Esophagus (tissue), 2 donors: ENCODE data around the gene ARHGDIA. TPM values are rescaled to one million over a fixed set of nuclear protein-coding genes. Genes with fewer than 3 reads are reported as not detected.

Experiments
- H3K27ac ChIP-seq, 2 donors: one replicate each; pipeline ENCODE4 v1.5.1; 2013; ENCODE audit warnings: low read depth in 2 of 2, mild to moderate bottlenecking in 2 of 2, inconsistent platforms in 1 of 2, low read length in 1 of 2, moderate library complexity in 1 of 2
- H3K27me3 ChIP-seq, 2 donors: one replicate each; pipeline ENCODE4 v1.6.1; 2013; ENCODE audit warnings: low read length in 2 of 2, control low read depth in 1 of 2, mild to moderate bottlenecking in 1 of 2; ENCODE audit not compliant: insufficient read depth in 2 of 2, control insufficient read depth in 1 of 2
- H3K36me3 ChIP-seq, 2 donors: one replicate each; pipeline ENCODE4 v1.6.1; 2013; ENCODE audit warnings: low read length in 1 of 2; ENCODE audit not compliant: control insufficient read depth in 2 of 2, insufficient read depth in 2 of 2
- H3K4me1 ChIP-seq, 2 donors: one replicate each; pipeline ENCODE4 v1.6.1; 2013; ENCODE audit warnings: low read length in 1 of 2; ENCODE audit not compliant: control insufficient read depth in 2 of 2, insufficient read depth in 2 of 2
- H3K4me3 ChIP-seq, 2 donors: one replicate each; pipeline ENCODE4 v1.5.1; 2013; ENCODE audit warnings: low read length in 2 of 2, mild to moderate bottlenecking in 2 of 2, low read depth in 1 of 2, moderate library complexity in 1 of 2
- H3K9me3 ChIP-seq, 2 donors: one replicate each; pipeline ENCODE4 v1.6.1; 2013; ENCODE audit warnings: mild to moderate bottlenecking in 2 of 2, low read depth in 1 of 2, low read length in 1 of 2, moderate library complexity in 1 of 2; ENCODE audit not compliant: control insufficient read depth in 2 of 2, insufficient read depth in 1 of 2
- WGBS, 2 donors: extraction: QIAGEN DNeasy Blood & Tissue Kit; methylation state at CpG; one replicate each; pipeline ENCODE4 v1.1.7; 2013; 5-methylcytosine and 5-hydroxymethylcytosine counted together
- polyA plus RNA-seq, 2 donors: library from polyadenylated mRNA; stranded (reverse); fragments of 200-250 nt; gene quantifications; one replicate each; pipeline ENCODE4 v1.2.3, GENCODE V29; 2013
- donor health status: healthy with polysubstance abuse.
- donor health status: Bipolar disorder and iron deficiency.

Gene ARHGDIA
- polyA plus RNA-seq, 2 donors, result 201 to 209 TPM

DNA sequence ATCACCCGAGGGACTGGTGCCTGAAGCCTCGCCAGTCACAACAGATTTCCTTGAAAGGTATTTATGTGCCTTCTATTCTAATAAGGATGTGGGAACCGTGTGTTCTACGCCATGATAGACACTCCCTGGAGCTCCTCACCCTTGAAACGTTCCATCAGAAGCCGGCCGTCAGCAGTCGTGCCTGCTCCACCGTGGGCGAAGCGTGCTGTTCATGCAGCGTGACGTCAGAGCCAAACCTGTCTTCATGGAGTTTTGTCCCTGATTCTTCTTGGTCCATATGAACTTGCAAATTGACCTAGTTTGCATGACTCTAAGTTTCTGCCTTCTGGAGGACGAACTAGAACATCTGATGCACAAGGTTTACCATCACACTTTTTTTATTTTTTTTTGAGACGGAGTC is 31.8 kb downstream of the ARHGDIA start:
- peak overlapping the region in 1 of 2 donors; percentile 65 for H3K27ac ChIP-seq
- H3K4me1 ChIP-seq, result peaks cover 2 to 15% of the 10 kb centered on the region in 2 donors
- WGBS, 2 donors, result 59 to 71% methylated on average over 15 of the region's 15 CpGs
- no peaks in the 10 kb centered on the region for H3K27me3 ChIP-seq
- H3K9me3 ChIP-seq, result no peaks in the 10 kb centered on the region
- H3K4me3 ChIP-seq, result no peak overlapping the region
- H3K36me3 ChIP-seq, result peaks cover 9 to 18% of the 10 kb centered on the region in 2 donors

GRCh38 chr17:81838753-81839255 is 32.3 kb downstream of the ARHGDIA start:
- peaks cover 2 to 15% of the 10 kb centered on the region in 2 donors for H3K4me1 ChIP-seq
- WGBS, 2 donors, result 28 to 41% methylated on average over 17 of the region's 17 CpGs
- H3K27ac ChIP-seq, result peak overlapping the region in 1 of 2 donors; percentile 65

GRCh38 chr17:81837641-81838040 is 33.5 kb downstream of the ARHGDIA start:
- no peaks in the 10 kb centered on the region for H3K27me3 ChIP-seq
- peaks cover 2 to 19% of the 10 kb centered on the region in 2 donors for H3K4me1 ChIP-seq
- WGBS, 2 donors, result 78 to 82% methylated on average over 9 of the region's 9 CpGs
- H3K4me3 ChIP-seq, result no peak overlapping the region
- no peaks in the 10 kb centered on the region for H3K9me3 ChIP-seq
- H3K27ac ChIP-seq, result no peak overlapping the region
- peaks cover 0 to 2% of the 10 kb centered on the region in 2 donors for H3K36me3 ChIP-seq

More at GRCh38 chr17:81838753-81839255, 32.3 kb downstream of the ARHGDIA start:
- H3K27me3 ChIP-seq, result no peaks in the 10 kb centered on the region
- H3K36me3 ChIP-seq, result peaks cover 7 to 13% of the 10 kb centered on the region in 2 donors
- no peaks in the 10 kb centered on the region for H3K9me3 ChIP-seq
- no peak overlapping the region for H3K4me3 ChIP-seq

DNA sequence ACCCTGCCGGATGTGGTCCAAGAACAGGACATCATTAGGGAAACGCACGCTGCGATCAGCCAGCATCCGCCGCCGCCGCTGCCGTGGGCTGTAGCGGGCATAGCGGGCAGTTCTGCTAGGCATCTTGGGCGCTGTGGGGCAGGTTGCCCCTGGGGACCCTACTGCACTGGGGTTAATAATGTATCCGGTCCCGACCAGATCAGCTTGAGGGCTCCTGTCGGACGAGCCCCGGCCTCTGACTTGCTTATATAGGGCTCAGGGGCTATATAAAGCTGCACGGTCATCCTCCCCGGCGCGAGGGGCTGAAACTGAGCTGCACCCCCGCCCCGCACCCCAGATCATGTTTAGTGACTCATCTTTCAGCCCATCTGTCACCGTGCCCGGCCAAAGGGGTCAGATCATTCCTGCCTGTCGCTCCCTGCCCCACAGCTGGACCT is 36.3 kb downstream of the ARHGDIA start, which contains the start of gene PPP1R27:
Gene PPP1R27 (minus strand): TSS at position 220 of the 437 bp plus-strand sequence. CDS start 97 bp downstream, at position 123.
- 88 to 92% methylated on average over 26 of the region's 26 CpGs for WGBS, 2 donors

DNA sequence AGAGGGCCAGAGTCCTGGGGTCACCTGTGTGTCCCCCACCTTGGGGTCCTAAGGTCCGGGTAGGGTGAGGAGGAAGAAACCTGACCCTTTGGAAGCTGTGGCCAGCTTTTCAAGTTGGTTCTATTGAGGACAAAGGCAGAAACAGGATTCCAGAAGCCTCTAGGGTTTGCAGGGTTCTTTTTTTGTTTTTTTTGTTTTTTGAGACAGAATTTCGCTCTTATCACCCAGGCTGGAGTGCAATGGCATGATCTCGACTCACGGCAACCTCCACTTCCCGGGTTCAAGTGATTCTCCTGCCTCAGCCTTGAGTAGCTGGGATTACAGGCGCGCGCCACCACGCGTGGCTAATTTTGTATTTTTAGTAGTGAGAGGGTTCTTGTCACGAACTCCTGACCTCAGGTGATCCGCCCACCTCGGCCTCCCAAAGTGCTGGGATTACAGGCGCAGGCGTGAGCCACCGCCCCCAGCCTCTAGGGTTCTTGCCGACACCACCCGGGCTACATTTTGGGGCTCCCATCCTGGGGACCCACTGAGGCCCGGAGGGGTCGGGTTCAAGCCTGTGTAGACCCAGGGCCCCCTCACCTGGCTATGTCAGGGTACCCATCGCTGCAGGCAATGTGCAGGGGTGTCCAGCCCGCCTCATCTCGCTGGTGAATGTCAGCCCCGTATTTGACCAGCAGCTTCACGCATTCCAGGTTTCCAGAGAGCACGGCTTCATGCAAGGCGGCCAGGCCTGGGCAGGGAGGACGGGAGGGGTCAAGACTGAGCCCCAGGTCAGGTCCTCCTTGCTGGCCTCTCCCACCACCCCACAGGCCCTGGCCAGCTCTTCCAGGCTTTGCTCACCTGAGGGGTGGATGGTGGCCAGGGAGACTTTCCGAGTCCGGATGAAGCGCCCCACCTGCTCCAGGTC is 37.0 kb downstream of the ARHGDIA start:
- no peaks in the 10 kb centered on the region for H3K9me3 ChIP-seq
- H3K27ac ChIP-seq, result peak overlapping the region; percentile 91 to 92
- no peaks in the 10 kb centered on the region for H3K27me3 ChIP-seq
- no peaks in the 10 kb centered on the region for H3K36me3 ChIP-seq
- 78% methylated on average over 31 of the region's 31 CpGs for WGBS, 2 donors
- H3K4me3 ChIP-seq, result peak overlapping the region; percentile 53 to 60
- peaks cover 2 to 26% of the 10 kb centered on the region in 2 donors for H3K4me1 ChIP-seq

More for the DNA sequence above, 36.3 kb downstream of the ARHGDIA start, which contains the start of gene PPP1R27:
- Histone ChIP-seq H3K36me3 (no peaks in the 10 kb centered on the region), H3K4me3 (no peak within 1 kb of the TSS), H3K27ac (peak within 1 kb of the TSS in 1 of 2 donors; percentile 92), H3K4me1 (peaks cover 2 to 22% of the 10 kb centered on the region in 2 donors), H3K9me3 (no peaks in the 10 kb centered on the region), H3K27me3 (no peaks in the 10 kb centered on the region)

GRCh38 chr17:81833160-81833920 is 37.8 kb downstream of the ARHGDIA start, which contains the start of gene MCRIP1:
Gene MCRIP1 (minus strand): TSS chr17:81833291. CDS start chr17:81824506, 8,785 bp downstream.
- WGBS, 2 donors, result 3% methylated on average over 67 to 76 of the region's 76 CpGs
- no peaks in the 10 kb centered on the region for H3K9me3 ChIP-seq
- H3K4me3 ChIP-seq, result peak within 1 kb of the TSS; percentile 53 to 62
- H3K36me3 ChIP-seq, result no peaks in the 10 kb centered on the region
- H3K27me3 ChIP-seq, result no peaks in the 10 kb centered on the region
- peak within 1 kb of the TSS; percentile 91 to 92 for H3K27ac ChIP-seq
- peaks cover 0 to 31% of the 10 kb centered on the region in 2 donors for H3K4me1 ChIP-seq

DNA sequence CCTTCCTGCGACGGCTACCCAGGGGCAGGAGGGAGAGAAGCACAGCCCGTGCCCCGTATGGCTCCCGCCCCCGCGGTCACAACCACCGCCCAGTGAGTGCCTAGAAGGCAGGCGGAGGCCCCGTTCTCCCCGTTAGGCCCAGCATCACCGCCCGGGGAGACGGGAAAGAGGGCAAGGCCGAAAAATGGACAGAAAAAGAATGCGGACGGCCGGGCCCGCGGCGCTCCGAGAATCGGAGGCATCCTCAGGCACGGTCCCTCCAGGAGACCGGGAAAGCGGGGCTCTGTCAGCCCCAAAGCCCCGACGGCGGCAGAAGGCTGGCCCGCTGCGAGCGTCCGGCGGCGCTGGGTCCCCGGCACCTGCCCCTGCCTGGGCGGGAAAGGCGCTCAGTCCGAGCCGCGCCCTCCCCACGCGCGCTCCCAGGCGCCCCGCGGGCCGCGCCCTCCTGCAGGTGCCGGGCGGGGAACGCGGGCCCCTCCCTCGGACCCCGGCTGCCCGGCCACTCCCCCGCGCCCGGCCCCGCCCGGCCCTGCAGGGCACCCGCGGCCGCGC is 38.5 kb downstream of the ARHGDIA start:
- WGBS, 2 donors, result 0 to 1% methylated on average over 44 to 65 of the region's 65 CpGs
- H3K4me1 ChIP-seq, result peaks cover 0 to 31% of the 10 kb centered on the region in 2 donors
- H3K36me3 ChIP-seq, result no peaks in the 10 kb centered on the region
- peak overlapping the region; percentile 86 to 91 for H3K27ac ChIP-seq
- H3K4me3 ChIP-seq, result peak overlapping the region; percentile 53 to 62
- H3K9me3 ChIP-seq, result no peaks in the 10 kb centered on the region
- H3K27me3 ChIP-seq, result no peaks in the 10 kb centered on the region

DNA sequence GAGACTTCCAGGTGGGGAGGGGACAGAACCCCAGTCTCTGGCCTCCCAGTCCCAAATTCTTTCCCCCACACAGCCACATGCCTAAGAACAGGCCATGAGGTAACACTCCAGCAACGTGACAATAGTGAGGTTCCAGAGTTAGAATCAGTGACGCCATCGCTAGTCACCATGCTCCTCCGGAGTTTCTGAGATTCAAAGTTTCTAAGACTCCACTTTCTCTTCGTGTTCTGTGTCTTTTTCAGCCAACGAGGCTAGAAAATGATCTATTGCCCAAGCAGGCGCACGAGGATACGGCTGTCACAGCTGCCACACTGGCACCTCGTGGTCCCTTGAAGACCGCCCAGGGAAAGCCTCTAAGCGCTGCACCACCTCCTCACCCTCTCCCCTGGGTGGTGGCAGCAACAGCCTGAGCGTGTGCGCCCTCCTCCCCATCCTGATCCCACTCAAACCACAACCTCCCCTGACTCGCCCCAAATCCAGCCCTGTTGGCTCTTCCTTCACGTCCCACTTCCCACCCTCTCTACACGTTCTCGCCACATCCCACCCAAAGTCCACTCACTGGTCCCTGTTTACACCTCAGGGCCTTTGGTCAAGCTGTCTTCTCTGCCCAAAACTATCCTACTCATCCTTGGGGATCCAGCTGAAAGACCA is 39.1 kb downstream of the ARHGDIA start:
- WGBS, 2 donors, result 17 to 26% methylated on average over 18 of the region's 18 CpGs
- Histone ChIP-seq H3K4me1 (peaks cover 0 to 31% of the 10 kb centered on the region in 2 donors), H3K9me3 (no peaks in the 10 kb centered on the region)

More for the DNA sequence above, 39.1 kb downstream of the ARHGDIA start:
- peak overlapping the region; percentile 53 to 62 for H3K4me3 ChIP-seq
- H3K27ac ChIP-seq, result peak overlapping the region; percentile 86 to 91
- H3K27me3 ChIP-seq, result no peaks in the 10 kb centered on the region
- no peaks in the 10 kb centered on the region for H3K36me3 ChIP-seq
